IMR-90 (cell line): Measurements from ENCODE around the gene CDT1. TPM values are rescaled to one million over a fixed set of nuclear protein-coding genes. Genes with fewer than 3 reads are reported as not detected.

Experiments
- ATAC-seq: fragments of 200-7000 bp; cut with Tn5 transposase; 2 replicates; pipeline ENCODE4 v1.9.1; 2020; ENCODE audit warnings: low read depth, mild to moderate bottlenecking, moderate library complexity
- BruUV-seq: library from RNA; stranded (reverse); fragments of 400-500 nt; replicated peaks from 2 replicates; lab custom pipeline; 2021; lab: Mats Ljungman, UMichigan
- CTCF ChIA-PET: fragments of 300-600 bp; formaldehyde crosslinking; extraction: SDS; loops from one replicate; lab custom pipeline; 2021; ENCODE audit warnings: antibody characterized with exemption; lab: Yijun Ruan, JAX
- POLR2A ChIA-PET: fragments of 300-600 bp; sonication (Branson Sonifier 250); formaldehyde crosslinking; loops from one replicate; lab custom pipeline; 2022; ENCODE audit warnings: antibody characterized with exemption; ENCODE audit not compliant: unreplicated experiment; lab: Charles Lee
- DNase-seq: peaks from one replicate; pipeline ENCODE4 v3.0.0; 2013
- H2AFZ ChIP-seq: replicated peaks from 2 replicates; pipeline ENCODE3; 2013; ENCODE audit warnings: low read length, mild to moderate bottlenecking; ENCODE audit not compliant: poor library complexity
- H2AK5ac ChIP-seq: 2 replicates; pipeline ENCODE4 v1.6.1; 2013; ENCODE audit warnings: low read depth, low read length, inconsistent platforms
- H2AK9ac ChIP-seq: replicated peaks from 2 replicates; pipeline ENCODE3; 2013; ENCODE audit warnings: mild to moderate bottlenecking, low read depth, low read length, moderate library complexity; ENCODE audit not compliant: poor library complexity
- H2BK120ac ChIP-seq: 2 replicates; pipeline ENCODE4 v1.6.1; 2013; ENCODE audit warnings: low read depth, low read length, inconsistent platforms
- H2BK15ac ChIP-seq: 3 replicates; pipeline ENCODE4 v1.6.1; 2013; ENCODE audit warnings: low read depth, low read length, inconsistent platforms
- H2BK20ac ChIP-seq: 2 replicates; pipeline ENCODE4 v1.6.1; 2013; ENCODE audit warnings: low read depth, mild to moderate bottlenecking, inconsistent platforms, low read length, moderate library complexity
- H2BK5ac ChIP-seq: 2 replicates; pipeline ENCODE4 v1.6.1; 2013; ENCODE audit warnings: mild to moderate bottlenecking, low read depth, low read length, inconsistent platforms; ENCODE audit not compliant: poor library complexity, severe bottlenecking
- H3K14ac ChIP-seq: replicated peaks from 2 replicates; pipeline ENCODE4 v1.6.1; 2013; ENCODE audit warnings: low read depth, low read length, inconsistent platforms
- H3K18ac ChIP-seq: 2 replicates; pipeline ENCODE4 v1.6.1; 2013; ENCODE audit warnings: low read depth, low read length, control low read depth
- H3K23ac ChIP-seq: 2 replicates; pipeline ENCODE4 v1.6.1; 2013; ENCODE audit warnings: low read depth, low read length, inconsistent platforms
- H3K27ac ChIP-seq: 2 replicates; pipeline ENCODE4 v1.5.1; 2013; ENCODE audit warnings: mild to moderate bottlenecking, control low read depth, low read length; ENCODE audit not compliant: insufficient read depth
- H3K27me3 ChIP-seq: 2 replicates; pipeline ENCODE4 v1.6.1; 2013; ENCODE audit warnings: low read length; ENCODE audit not compliant: control insufficient read depth, insufficient read depth
- H3K36me3 ChIP-seq: 2 replicates; pipeline ENCODE4 v1.6.1; 2013; ENCODE audit warnings: low read length, mixed read lengths; ENCODE audit not compliant: control insufficient read depth, insufficient read depth
- H3K4ac ChIP-seq: 2 replicates; pipeline ENCODE4 v1.6.1; 2013; ENCODE audit warnings: low read depth, low read length, inconsistent platforms
- H3K4me1 ChIP-seq: 2 replicates; pipeline ENCODE4 v1.6.1; 2013; ENCODE audit warnings: low read length, mixed read lengths; ENCODE audit not compliant: control insufficient read depth, insufficient read depth
- H3K4me2 ChIP-seq: 2 replicates; pipeline ENCODE4 v1.6.1; 2013; ENCODE audit warnings: low read depth, mild to moderate bottlenecking, control low read depth, low read length, moderate library complexity
- H3K4me3 ChIP-seq: 2 replicates; pipeline ENCODE4 v1.5.1; 2013; ENCODE audit warnings: low read depth, mild to moderate bottlenecking, control low read depth, low read length, moderate library complexity; ENCODE audit not compliant: insufficient read depth
- H3K56ac ChIP-seq: 2 replicates; pipeline ENCODE4 v1.6.1; 2013; ENCODE audit warnings: low read length, inconsistent platforms; ENCODE audit not compliant: insufficient read depth; ENCODE audit errors: extremely low read depth
- H3K79me1 ChIP-seq, 2 experiments: 2 replicates each; pipeline ENCODE4 v1.6.1; 2013; ENCODE audit warnings: low read length in 2 of 2, inconsistent platforms in 1 of 2, low read depth in 1 of 2
- H3K9ac ChIP-seq: 2 replicates; pipeline ENCODE4 v1.6.1; 2013; ENCODE audit warnings: low read depth, low read length, control low read depth
- H3K9me1 ChIP-seq: 2 replicates; pipeline ENCODE4 v1.6.1; 2013; ENCODE audit warnings: low read length, inconsistent platforms; ENCODE audit not compliant: insufficient read depth
- H3K9me3 ChIP-seq: 2 replicates; pipeline ENCODE4 v1.6.1; 2013; ENCODE audit warnings: low read length; ENCODE audit not compliant: control insufficient read depth, insufficient read depth
- H4K20me1 ChIP-seq: 2 replicates; pipeline ENCODE4 v1.6.1; 2013; ENCODE audit warnings: low read length, inconsistent platforms; ENCODE audit not compliant: insufficient read depth
- H4K5ac ChIP-seq: 2 replicates; pipeline ENCODE4 v1.6.1; 2013; ENCODE audit warnings: mild to moderate bottlenecking, low read depth, low read length, control low read depth
- H4K8ac ChIP-seq, 2 experiments: 2 replicates each; pipeline ENCODE4 v1.6.1; 2013; ENCODE audit warnings: low read depth in 2 of 2, low read length in 2 of 2, control low read depth in 1 of 2, inconsistent platforms in 1 of 2
- H4K91ac ChIP-seq: 2 replicates; pipeline ENCODE4 v1.6.1; 2013; ENCODE audit warnings: low read depth, low read length, inconsistent platforms; ENCODE audit not compliant: insufficient read depth
- CEBPB ChIP-seq: IDR thresholded peaks from 2 replicates; pipeline ENCODE4 v1.6.1; 2012; ENCODE audit warnings: low read depth, low read length, improper control_type of control experiment
- CHD1 ChIP-seq: IDR thresholded peaks from 2 replicates; pipeline ENCODE4 v1.6.1; 2012; ENCODE audit warnings: low read depth, low read length, improper control_type of control experiment
- FOS ChIP-seq: fragments of 150-350 bp; IDR thresholded peaks from 2 replicates; pipeline ENCODE4 v1.6.1; 2016; ENCODE audit warnings: low read depth, low read length
- MAFK ChIP-seq: IDR thresholded peaks from 2 replicates; pipeline ENCODE4 v1.6.1; 2012; ENCODE audit warnings: low read depth, low read length, improper control_type of control experiment
- MAZ ChIP-seq: IDR thresholded peaks from 2 replicates; pipeline ENCODE4 v1.6.1; 2012; ENCODE audit warnings: low read depth, mild to moderate bottlenecking, low read length, improper control_type of control experiment, moderate library complexity, borderline replicate concordance
- MXI1 ChIP-seq: IDR thresholded peaks from 2 replicates; pipeline ENCODE4 v1.6.1; 2012; ENCODE audit warnings: low read depth, mild to moderate bottlenecking, low read length, moderate library complexity, borderline replicate concordance
- NFE2L2 ChIP-seq: fragments of 150-350 bp; IDR thresholded peaks from 2 replicates; pipeline ENCODE4 v1.6.1; 2016; ENCODE audit warnings: low read depth, mild to moderate bottlenecking, low read length
- RAD21 ChIP-seq: IDR thresholded peaks from 2 replicates; pipeline ENCODE4 v1.6.1; 2012; ENCODE audit warnings: low read length, improper control_type of control experiment
- RFX5 ChIP-seq: IDR thresholded peaks from 2 replicates; pipeline ENCODE4 v1.8.0; 2012; ENCODE audit warnings: low read depth, mild to moderate bottlenecking, low read length, moderate library complexity
- SMC3 ChIP-seq: fragments of 150-350 bp; IDR thresholded peaks from 2 replicates; pipeline ENCODE4 v1.6.1; 2016; ENCODE audit warnings: low read depth, mild to moderate bottlenecking, antibody characterized with exemption, low read length, moderate library complexity
- WGBS, 2 experiments: methylation state at CpG; one replicate each; pipeline versions ENCODE4 v1.1.5 to v1.1.7; 2013; ENCODE audit warnings: missing lambda C conversion rate in 2 of 2; ENCODE audit not compliant: insufficient read length in 1 of 2; ENCODE audit errors: extremely low coverage in 2 of 2; 5-methylcytosine and 5-hydroxymethylcytosine counted together
- dilution Hi-C: fragments of 300-500 bp; cut with HindIII; formaldehyde crosslinking; loops from one replicate; pipeline ENCODE4 v1.14.3; 2018; ENCODE audit warnings: low sequenced_read_pairs; ENCODE audit not compliant: unreplicated experiment
- in situ Hi-C: fragments of 300-500 bp; cut with MboI; formaldehyde crosslinking; loops from 3 replicates; pipeline ENCODE4 v1.14.3; 2019; ENCODE audit warnings: low sequenced_read_pairs, inconsistent platforms, mixed read lengths
- intact Hi-C: fragments of 100-400 bp; cut with micrococcal nuclease; formaldehyde crosslinking; loops from 2 replicates; pipeline ENCODE4 v1.10.0; 2022
- polyA plus RNA-seq, 3 experiments: library from polyadenylated mRNA; depleted of rRNA; stranded (reverse); fragments of >200 nt; gene quantifications; 2 replicates each; pipeline ENCODE4 v1.2.3, GENCODE V29; 2012; ENCODE audit warnings: low replicate concordance in 1 of 3
- total RNA-seq: library from RNA; depleted of rRNA; stranded (reverse); fragments of >200 nt; gene quantifications from 2 replicates; pipeline ENCODE4 v1.2.3, GENCODE V29; 2012
- TF ChIP-seq, protein P1 (sequence below): fragments of 150-350 bp; IDR thresholded peaks from 2 replicates; pipeline ENCODE4 v1.6.1; 2017; ENCODE audit warnings: mild to moderate bottlenecking, antibody characterized with exemption, low read length, low read depth
- TF ChIP-seq, protein P2 (sequence below): fragments of 150-350 bp; IDR thresholded peaks from 2 replicates; pipeline ENCODE4 v1.6.1; 2016; ENCODE audit warnings: low read depth, mild to moderate bottlenecking, low read length, moderate library complexity, borderline replicate concordance
- TF ChIP-seq, protein P3 (sequence below): conservative IDR thresholded peaks from 2 replicates; pipeline ENCODE4 v1.5.1; 2012; ENCODE audit warnings: mild to moderate bottlenecking, low read depth, low read length, improper control_type of control experiment

CDT1 gene
- total and polyA plus RNA-seq, 2 of the 4 experiments (the other 2 are of a cell fraction): 3.2 to 11.8 TPM

DNA sequence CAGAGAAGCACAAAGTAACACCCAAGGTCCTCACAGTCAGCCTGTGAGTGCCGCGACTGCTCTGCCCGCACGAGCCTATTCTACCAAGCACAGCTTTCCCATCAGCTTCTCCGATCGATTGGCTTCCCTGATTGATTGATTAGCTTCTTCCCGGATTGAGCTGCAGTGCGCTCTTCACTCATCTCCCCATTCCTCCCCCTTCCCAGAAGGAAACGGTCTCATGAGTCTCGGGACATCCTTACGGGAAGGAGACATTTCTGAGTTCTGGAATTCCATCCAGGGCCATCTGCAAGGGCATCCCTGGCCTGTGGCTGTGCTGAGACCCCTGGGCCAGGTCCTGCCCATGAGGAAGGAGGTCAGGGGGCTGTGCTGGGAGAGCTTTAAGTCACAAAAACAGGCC lies 36.6 kb upstream of the CDT1 start:
- no peak overlapping the region for H3K4ac ChIP-seq
- no peaks in the 10 kb centered on the region for H3K9me3 ChIP-seq
- peaks cover 10 to 94% of the 10 kb centered on the region in 2 experiments; a peak in 3 of 4 replicates for H3K79me1 ChIP-seq
- no peak overlapping the region for H2AK5ac ChIP-seq
- H3K14ac ChIP-seq: no peak overlapping the region
- no peak overlapping the region for H4K91ac ChIP-seq
- H3K36me3 ChIP-seq: peaks cover 8% of the 10 kb centered on the region
- no peak overlapping the region for H2BK15ac ChIP-seq
- no TSS peak for BruUV-seq
- intact Hi-C loops (no loop called here), dilution Hi-C loops (no loop called here), in situ Hi-C loops (no loop called here)
- peaks cover 97% of the 10 kb centered on the region for H4K20me1 ChIP-seq
- TF ChIP-seq CEBPB: no peak
- TF ChIP-seq NFE2L2: no peak
- TF ChIP-seq, protein P1, sequence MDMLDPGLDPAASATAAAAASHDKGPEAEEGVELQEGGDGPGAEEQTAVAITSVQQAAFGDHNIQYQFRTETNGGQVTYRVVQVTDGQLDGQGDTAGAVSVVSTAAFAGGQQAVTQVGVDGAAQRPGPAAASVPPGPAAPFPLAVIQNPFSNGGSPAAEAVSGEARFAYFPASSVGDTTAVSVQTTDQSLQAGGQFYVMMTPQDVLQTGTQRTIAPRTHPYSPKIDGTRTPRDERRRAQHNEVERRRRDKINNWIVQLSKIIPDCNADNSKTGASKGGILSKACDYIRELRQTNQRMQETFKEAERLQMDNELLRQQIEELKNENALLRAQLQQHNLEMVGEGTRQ: no peak
- TF ChIP-seq MAFK: no peak
- no peak for TF ChIP-seq SMC3
- TF ChIP-seq RFX5: no peak
- TF ChIP-seq, protein P2, sequence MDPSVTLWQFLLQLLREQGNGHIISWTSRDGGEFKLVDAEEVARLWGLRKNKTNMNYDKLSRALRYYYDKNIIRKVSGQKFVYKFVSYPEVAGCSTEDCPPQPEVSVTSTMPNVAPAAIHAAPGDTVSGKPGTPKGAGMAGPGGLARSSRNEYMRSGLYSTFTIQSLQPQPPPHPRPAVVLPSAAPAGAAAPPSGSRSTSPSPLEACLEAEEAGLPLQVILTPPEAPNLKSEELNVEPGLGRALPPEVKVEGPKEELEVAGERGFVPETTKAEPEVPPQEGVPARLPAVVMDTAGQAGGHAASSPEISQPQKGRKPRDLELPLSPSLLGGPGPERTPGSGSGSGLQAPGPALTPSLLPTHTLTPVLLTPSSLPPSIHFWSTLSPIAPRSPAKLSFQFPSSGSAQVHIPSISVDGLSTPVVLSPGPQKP: no peak
- TF ChIP-seq, protein P3, sequence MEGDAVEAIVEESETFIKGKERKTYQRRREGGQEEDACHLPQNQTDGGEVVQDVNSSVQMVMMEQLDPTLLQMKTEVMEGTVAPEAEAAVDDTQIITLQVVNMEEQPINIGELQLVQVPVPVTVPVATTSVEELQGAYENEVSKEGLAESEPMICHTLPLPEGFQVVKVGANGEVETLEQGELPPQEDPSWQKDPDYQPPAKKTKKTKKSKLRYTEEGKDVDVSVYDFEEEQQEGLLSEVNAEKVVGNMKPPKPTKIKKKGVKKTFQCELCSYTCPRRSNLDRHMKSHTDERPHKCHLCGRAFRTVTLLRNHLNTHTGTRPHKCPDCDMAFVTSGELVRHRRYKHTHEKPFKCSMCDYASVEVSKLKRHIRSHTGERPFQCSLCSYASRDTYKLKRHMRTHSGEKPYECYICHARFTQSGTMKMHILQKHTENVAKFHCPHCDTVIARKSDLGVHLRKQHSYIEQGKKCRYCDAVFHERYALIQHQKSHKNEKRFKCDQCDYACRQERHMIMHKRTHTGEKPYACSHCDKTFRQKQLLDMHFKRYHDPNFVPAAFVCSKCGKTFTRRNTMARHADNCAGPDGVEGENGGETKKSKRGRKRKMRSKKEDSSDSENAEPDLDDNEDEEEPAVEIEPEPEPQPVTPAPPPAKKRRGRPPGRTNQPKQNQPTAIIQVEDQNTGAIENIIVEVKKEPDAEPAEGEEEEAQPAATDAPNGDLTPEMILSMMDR: no peak
- no peak for TF ChIP-seq CHD1
- TF ChIP-seq RAD21: no peak
- no peak for TF ChIP-seq FOS
- TF ChIP-seq MXI1: no peak
- no peak for TF ChIP-seq MAZ
- no peak for DNase-seq
- H2AFZ ChIP-seq: no peak overlapping the region
- H3K4me3 ChIP-seq: no peak overlapping the region
- H2BK120ac ChIP-seq: no peak overlapping the region
- ATAC-seq: no peak
- H3K27ac ChIP-seq: no peak overlapping the region
- peaks cover 51% of the 10 kb centered on the region for H3K4me1 ChIP-seq
- no peak overlapping the region for H3K4me2 ChIP-seq
- no peak overlapping the region for H3K9ac ChIP-seq
- no peak overlapping the region for H2AK9ac ChIP-seq
- CTCF ChIA-PET: interaction anchor here (0.6 to 1.3 kb wide), 2 partner anchors 29 to 69 kb away, joined by 4 read pairs; no protein-coding TSS in a partner anchor
- 79% methylated on average over 5 of the region's 11 CpGs; no CpG with 5 or more reads in 1 of the 2 experiments for WGBS, 2 experiments
- H4K8ac ChIP-seq: no peak overlapping the region
- no peak overlapping the region; the same call in 1 of the 2 replicates for H4K5ac ChIP-seq
- H3K23ac ChIP-seq: no peak overlapping the region
- POLR2A ChIA-PET: no interaction called here
- H3K56ac ChIP-seq: no peak overlapping the region
- no peaks in the 10 kb centered on the region for H3K27me3 ChIP-seq
- H3K9me1 ChIP-seq: peaks cover 43% of the 10 kb centered on the region
- H2BK5ac ChIP-seq: no peak overlapping the region
- H3K18ac ChIP-seq: no peak overlapping the region
- H2BK20ac ChIP-seq: no peak overlapping the region
